Epithelial cell of esophagus (primary cell): Measurements from ENCODE around the gene ACOT8.
"Not testable (repeated sequence)": the region's sequence is repeated elsewhere in the genome, so short reads cannot be mapped to it uniquely, and the experiment has no call there.

Experiments
- DNase-seq: peaks from one replicate; pipeline ENCODE4 v3.0.0; 2010; ENCODE audit warnings: low read depth
- H3K4me3 ChIP-seq: 2 replicates; pipeline ENCODE4 v1.5.1; 2011; ENCODE audit warnings: mild to moderate bottlenecking, low read length, control low read depth
- CTCF ChIP-seq: IDR thresholded peaks from 2 replicates; pipeline ENCODE4 v1.5.1; 2011; ENCODE audit warnings: low read depth, mild to moderate bottlenecking, low read length, control low read depth, inconsistent platforms; ENCODE audit not compliant: insufficient read depth; ENCODE audit errors: missing control alignments

The ACOT8 gene

DNA sequence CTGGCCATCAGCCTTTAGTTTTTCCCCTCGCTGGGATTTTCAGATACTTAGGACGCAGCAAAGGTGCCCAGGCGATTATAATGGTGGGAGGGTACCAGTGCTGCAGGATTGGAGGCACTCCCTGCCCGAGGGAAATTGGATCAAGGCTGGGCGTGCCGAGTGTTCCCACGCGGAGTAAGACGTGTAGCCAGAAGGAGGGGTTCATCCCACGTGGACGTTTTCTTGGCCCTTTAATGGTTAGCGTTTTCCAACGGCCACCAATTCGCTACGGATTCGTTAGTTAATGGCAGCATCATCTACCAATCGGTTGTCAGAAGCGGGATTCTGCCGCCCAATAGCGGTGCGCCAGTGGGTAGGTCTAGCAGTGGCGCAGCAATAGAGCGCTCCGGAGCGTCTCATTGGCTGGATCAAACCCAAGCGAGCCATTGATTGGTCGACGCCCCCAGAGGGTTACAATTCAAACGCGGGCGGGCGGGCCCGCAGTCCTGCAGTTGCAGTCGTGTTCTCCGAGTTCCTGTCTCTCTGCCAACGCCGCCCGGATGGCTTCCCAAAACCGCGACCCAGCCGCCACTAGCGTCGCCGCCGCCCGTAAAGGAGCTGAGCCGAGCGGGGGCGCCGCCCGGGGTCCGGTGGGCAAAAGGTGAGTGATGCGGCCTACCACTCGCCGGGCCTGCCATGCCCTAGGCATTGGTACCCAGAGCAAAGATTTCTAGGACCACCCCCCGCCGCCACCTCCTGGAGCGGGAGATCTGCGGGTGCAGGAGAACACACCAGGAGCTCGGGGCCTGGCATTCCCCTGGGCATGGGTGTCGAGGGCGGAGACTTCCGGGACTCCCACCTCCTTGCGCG, 44.8 kb downstream of the ACOT8 start, which contains the start of gene UBE2C:
Gene UBE2C, plus strand, starts transcription at position 488 of the 849 bp plus-strand sequence. Its CDS starts 52 bp downstream, at position 540.
- DNase-seq = peak; percentile 100
- H3K4me3 ChIP-seq = peak within 1 kb of the TSS; percentile 74
- no peak for TF ChIP-seq CTCF

- no peak for DNase-seq
- no peak overlapping the region for H3K4me3 ChIP-seq
- TF ChIP-seq CTCF = no peak
Measured at GRCh38 chr20:45810191-45810970, 46.8 kb downstream of the ACOT8 start.

GRCh38 chr20:45801851-45802250, 55.3 kb downstream of the ACOT8 start:
- no peak overlapping the region for H3K4me3 ChIP-seq
- no peak for DNase-seq
- TF ChIP-seq CTCF = no peak

- DNase-seq = peak; percentile 67
- no peak overlapping the region for H3K4me3 ChIP-seq
- TF ChIP-seq CTCF = peak; percentile 74
Measured at GRCh38 chr20:45798935-45799642, 58.1 kb downstream of the ACOT8 start.

- DNase-seq, H3K4me3 ChIP-seq: not testable (repeated sequence)
Measured at GRCh38 chr20:45797955-45798354, 59.2 kb downstream of the ACOT8 start.

DNA sequence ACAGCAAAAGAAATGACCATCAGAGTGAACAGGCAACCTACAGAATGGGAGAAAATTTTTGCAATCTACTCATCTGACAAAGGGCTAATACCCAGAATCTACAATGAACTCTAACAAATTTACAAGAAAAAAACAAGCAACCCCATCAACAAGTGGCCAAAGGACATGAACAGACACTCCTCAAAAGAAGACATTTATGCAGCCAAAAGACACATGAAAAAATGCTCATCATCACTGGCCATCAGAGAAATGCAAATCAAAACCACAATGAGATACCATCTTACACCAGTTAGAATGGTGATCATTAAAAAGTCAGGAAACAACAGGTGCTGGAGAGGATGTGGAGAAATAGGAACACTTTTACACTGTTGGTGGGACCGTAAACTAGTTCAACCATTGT, 59.7 kb downstream of the ACOT8 start:
- H3K4me3 ChIP-seq, DNase-seq: not testable (repeated sequence)

DNA sequence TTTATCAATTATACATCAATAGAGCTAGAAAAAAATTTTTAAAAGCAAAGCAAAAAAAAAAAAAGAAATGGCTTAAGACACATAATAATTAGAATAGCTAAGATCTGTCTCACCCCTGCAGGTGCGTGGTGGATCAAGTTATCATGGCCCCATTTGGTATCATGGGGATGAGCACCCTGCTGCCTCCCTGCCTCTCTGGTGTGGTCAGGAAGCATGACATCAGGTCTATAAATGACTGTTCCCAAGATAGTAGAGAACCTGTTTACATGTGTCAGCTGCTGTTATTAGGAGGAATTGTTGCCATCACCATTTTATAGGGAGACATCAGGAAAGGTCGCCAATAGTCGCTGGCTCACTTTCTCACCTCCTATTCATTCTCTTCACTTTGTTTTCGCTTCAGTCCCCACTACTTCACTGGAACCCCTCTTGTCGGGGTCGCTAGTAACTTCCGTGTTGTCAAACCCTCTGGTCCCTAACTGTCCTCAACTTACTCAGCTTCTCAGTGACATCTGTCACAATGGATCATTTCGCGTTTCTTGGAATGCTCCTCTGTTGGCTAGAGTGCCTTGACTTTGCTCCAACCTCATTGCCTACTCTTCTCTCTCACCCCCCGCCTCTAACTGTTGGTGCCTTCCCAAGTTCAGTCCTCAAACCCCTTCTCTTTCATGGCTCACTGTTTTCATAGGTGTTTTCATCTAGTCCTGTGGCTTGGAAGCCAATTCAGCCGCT, 60.7 kb downstream of the ACOT8 start:
- H3K4me3 ChIP-seq = no peak overlapping the region

More for the DNA sequence above, 60.7 kb downstream of the ACOT8 start:
- no peak for DNase-seq
- TF ChIP-seq CTCF = no peak
